CD14-positive monocyte (primary cell): ENCODE data around the gene APOC4. TPM values are rescaled to one million over a fixed set of nuclear protein-coding genes. Genes with fewer than 3 reads are reported as not detected.
A peak's percentile ranks its signal among the peaks of the same experiment; 100 is the strongest.
"Not testable (repeated sequence)": the region's sequence is repeated elsewhere in the genome, so short reads cannot be mapped to it uniquely, and the experiment has no call there.

ENCODE experiments used
- DNase-seq, 3 donors: peaks; one replicate each; pipeline ENCODE4 v3.0.0-alpha.2; 2011 to 2022
- H2AFZ ChIP-seq: 2 replicates; pipeline ENCODE4 v1.6.0; 2012; ENCODE audit warnings: mild to moderate bottlenecking, low read depth, low read length, inconsistent platforms; ENCODE audit not compliant: insufficient read depth, poor library complexity, severe bottlenecking
- H3K27ac ChIP-seq, 2 donors: 1 replicate in 1 of 2; 2 replicates in 1 of 2; pipeline ENCODE4 v1.5.1; 2012 to 2013; ENCODE audit warnings: low read length in 2 of 2, control low read depth in 1 of 2, inconsistent platforms in 1 of 2, low read depth in 1 of 2, mild to moderate bottlenecking in 1 of 2
- H3K27me3 ChIP-seq, 2 donors: one replicate each; pipeline versions ENCODE4 v1.6.0 to v1.6.1; 2011 to 2013; ENCODE audit warnings: low read length in 2 of 2; ENCODE audit not compliant: control insufficient read depth in 2 of 2, insufficient read depth in 2 of 2
- H3K36me3 ChIP-seq, 2 donors: replicated peaks in 1 of 2; 1 replicate in 1 of 2; 2 replicates in 1 of 2; pipeline versions ENCODE4 v1.5.1 to v1.6.1; 2012 to 2013; ENCODE audit warnings: low read length in 2 of 2, control low read depth in 1 of 2, inconsistent platforms in 1 of 2, mild to moderate bottlenecking in 1 of 2; ENCODE audit not compliant: insufficient read depth in 2 of 2, control insufficient read depth in 1 of 2
- H3K4me1 ChIP-seq, 2 donors: 1 replicate in 1 of 2; 2 replicates in 1 of 2; pipeline versions ENCODE4 v1.5.1 to v1.6.1; 2012 to 2013; ENCODE audit warnings: low read length in 2 of 2, control low read depth in 1 of 2, inconsistent platforms in 1 of 2, mild to moderate bottlenecking in 1 of 2, moderate library complexity in 1 of 2; ENCODE audit not compliant: insufficient read depth in 2 of 2, control insufficient read depth in 1 of 2
- H3K4me2 ChIP-seq: replicated peaks from 2 replicates; pipeline ENCODE3; 2012; ENCODE audit warnings: low read length, moderate library complexity, mild to moderate bottlenecking; ENCODE audit not compliant: poor library complexity, severe bottlenecking; ENCODE audit errors: extremely low read depth
- H3K4me3 ChIP-seq, 3 experiments: fragments of 200-600 bp in 1 of 3; sonication (generic) in 1 of 3; replicated peaks in 1 of 3; 1 replicate in 2 of 3; 2 replicates in 1 of 3; pipeline ENCODE4 v1.5.1; 2011 to 2013; ENCODE audit warnings: low read length in 3 of 3, mild to moderate bottlenecking in 3 of 3, control low read depth in 2 of 3, low read depth in 2 of 3, inconsistent platforms in 1 of 3, moderate library complexity in 1 of 3
- H3K79me2 ChIP-seq: 2 replicates; pipeline ENCODE4 v1.6.0; 2012; ENCODE audit warnings: mild to moderate bottlenecking, control low read depth, inconsistent platforms, low read length, moderate library complexity; ENCODE audit not compliant: insufficient read depth
- H3K9ac ChIP-seq: 2 replicates; pipeline ENCODE4 v1.6.0; 2017; ENCODE audit warnings: low read length, mild to moderate bottlenecking; ENCODE audit not compliant: insufficient read depth, poor library complexity, severe bottlenecking
- H3K9me3 ChIP-seq, 2 donors: replicated peaks in 1 of 2; 1 replicate in 1 of 2; 2 replicates in 1 of 2; pipeline versions ENCODE4 v1.5.1 to v1.6.1; 2012 to 2013; ENCODE audit warnings: low read length in 2 of 2, control low read depth in 1 of 2; ENCODE audit not compliant: control insufficient read depth in 1 of 2, insufficient read depth in 1 of 2
- H4K20me1 ChIP-seq: 2 replicates; pipeline ENCODE4 v1.6.0; 2012; ENCODE audit warnings: mild to moderate bottlenecking, low read length, control low read depth, moderate library complexity; ENCODE audit not compliant: insufficient read depth
- H3K27ac Mint-ChIP-seq, 7 donors: one replicate each; pipeline ENCODE4 v1.8.0; 2020; ENCODE audit warnings: mild to moderate bottlenecking in 7 of 7, mixed read lengths in 7 of 7, moderate library complexity in 6 of 7, inconsistent platforms in 2 of 7
- H3K27me3 Mint-ChIP-seq, 3 donors: one replicate each; pipeline ENCODE4 v1.8.0; 2021 to 2022; ENCODE audit warnings: low read depth in 3 of 3, mild to moderate bottlenecking in 3 of 3, mixed read lengths in 3 of 3, moderate library complexity in 3 of 3, inconsistent platforms in 1 of 3
- H3K36me3 Mint-ChIP-seq, 2 donors: one replicate each; pipeline ENCODE4 v1.8.0; 2020; ENCODE audit warnings: mixed read lengths in 2 of 2, inconsistent platforms in 1 of 2, mild to moderate bottlenecking in 1 of 2
- H3K4me1 Mint-ChIP-seq: one replicate; pipeline ENCODE4 v1.8.0; 2020; ENCODE audit warnings: mild to moderate bottlenecking, mixed read lengths
- H3K4me3 Mint-ChIP-seq, 2 donors: one replicate each; pipeline ENCODE4 v1.8.0; 2020; ENCODE audit warnings: mild to moderate bottlenecking in 2 of 2, mixed read lengths in 2 of 2, moderate library complexity in 1 of 2
- H3K9me3 Mint-ChIP-seq, 7 donors: one replicate each; pipeline ENCODE4 v1.8.0; 2020 to 2022; ENCODE audit warnings: mixed read lengths in 7 of 7, mild to moderate bottlenecking in 6 of 7, moderate library complexity in 6 of 7, inconsistent platforms in 2 of 7
- CTCF ChIP-seq: fragments of 200-600 bp; IDR thresholded peaks from one replicate; pipeline ENCODE4 v1.8.0; 2022; ENCODE audit warnings: antibody characterized with exemption, mild to moderate bottlenecking
- WGBS: methylation state at CpG from one replicate; pipeline ENCODE4 v1.1.5; 2013; ENCODE audit warnings: missing lambda C conversion rate; ENCODE audit not compliant: insufficient coverage; 5-methylcytosine and 5-hydroxymethylcytosine counted together
- intact Hi-C, 2 donors: fragments of 100-400 bp; cut with micrococcal nuclease; formaldehyde crosslinking; loops; one replicate each; pipeline versions ENCODE4 v1.15.0 to v1.15.1; 2023
- polyA plus RNA-seq, 3 donors: library from polyadenylated mRNA; depleted of rRNA in 1 of 3; unstranded in 2 of 3; stranded (reverse) in 1 of 3; fragments of 300-500 nt in 2 of 3; fragments of >200 nt in 1 of 3; fragmentation: Illumina TruSeq in 2 of 3; gene quantifications; 1 replicate in 2 of 3; 2 replicates in 1 of 3; pipeline ENCODE4 v1.2.3, GENCODE V29; 2012 to 2021

APOC4 gene
- polyA plus RNA-seq, 3 donors, result not detected

GRCh38 chr19:44924243-44924725 is 17.8 kb upstream of the APOC4 start:
- H3K9ac ChIP-seq, result no peak overlapping the region
- H3K27ac Mint-ChIP-seq, result peak overlapping the region in 4 of 7 donors; percentile 5 to 82 (median 34)
- no peaks in the 10 kb centered on the region for H3K27me3 ChIP-seq
- H3K4me2 ChIP-seq, result no peak overlapping the region
- no peaks in the 10 kb centered on the region for H3K9me3 Mint-ChIP-seq
- H3K9me3 ChIP-seq, result no peaks in the 10 kb centered on the region
- no peak for TF ChIP-seq CTCF
- peak overlapping the region; percentile 11 for H2AFZ ChIP-seq
- no peaks in the 10 kb centered on the region for H3K79me2 ChIP-seq
- intact Hi-C loops, result no loop called here
- H3K4me3 Mint-ChIP-seq, result no peak overlapping the region
- no peak overlapping the region for H3K27ac ChIP-seq
- no peaks in the 10 kb centered on the region for H4K20me1 ChIP-seq
- peaks cover 0 to 5% (median 0%) of the 10 kb centered on the region in 3 donors for H3K27me3 Mint-ChIP-seq
- H3K36me3 ChIP-seq, result no peaks in the 10 kb centered on the region
- 100% methylated on average over 2 of the region's 8 CpGs for WGBS
- peaks cover 31 to 32% of the 10 kb centered on the region in 2 donors for H3K4me1 ChIP-seq
- H3K36me3 Mint-ChIP-seq, result no peaks in the 10 kb centered on the region
- DNase-seq, result no peak
- no peak overlapping the region for H3K4me3 ChIP-seq
- H3K4me1 Mint-ChIP-seq, result peaks cover 34% of the 10 kb centered on the region

- Mint-ChIP-seq H3K9me3 (no peaks in the 10 kb centered on the region), H3K36me3 (no peaks in the 10 kb centered on the region), H3K27me3 (peaks cover 0 to 6% (median 3%) of the 10 kb centered on the region in 3 donors), H3K27ac (peak overlapping the region; percentile 28 to 89 (median 67)), H3K4me1 (peaks cover 34% of the 10 kb centered on the region), H3K4me3 (peak overlapping the region in 1 of 2 donors; percentile 86)
- H2AFZ ChIP-seq, result peak overlapping the region; percentile 59
- intact Hi-C loops, result no loop called here
- H3K27ac ChIP-seq, result peak overlapping the region in 1 of 2 donors; percentile 35
- TF ChIP-seq CTCF, result no peak
- 4% methylated on average over 4 of the region's 8 CpGs for WGBS
- H3K36me3 ChIP-seq, result no peaks in the 10 kb centered on the region
- H3K27me3 ChIP-seq, result no peaks in the 10 kb centered on the region
- H3K79me2 ChIP-seq, result no peaks in the 10 kb centered on the region
- H3K4me1 ChIP-seq, result peaks cover 31 to 32% of the 10 kb centered on the region in 2 donors
- H4K20me1 ChIP-seq, result no peaks in the 10 kb centered on the region
- H3K4me3 ChIP-seq, result peak overlapping the region in 1 of 3 experiments; percentile 33
- peak; percentile 27 to 81 (median 74) for DNase-seq
- no peaks in the 10 kb centered on the region for H3K9me3 ChIP-seq
- peak overlapping the region; percentile 24 for H3K4me2 ChIP-seq
- H3K9ac ChIP-seq, result no peak overlapping the region
Measured at GRCh38 chr19:44925114-44925891, 16.7 kb upstream of the APOC4 start.

GRCh38 chr19:44926245-44927077 is 15.6 kb upstream of the APOC4 start:
- H3K27me3 Mint-ChIP-seq, H3K9ac ChIP-seq, intact Hi-C loops, H4K20me1 ChIP-seq, H3K27me3 ChIP-seq, H3K36me3 ChIP-seq, H3K79me2 ChIP-seq, H3K9me3 ChIP-seq, H3K27ac ChIP-seq, H3K9me3 Mint-ChIP-seq, DNase-seq, H3K36me3 Mint-ChIP-seq: not testable (repeated sequence)
- H3K4me1 ChIP-seq, result peaks cover 31 to 32% of the 10 kb centered on the region in 2 donors
- Mint-ChIP-seq H3K27ac (peak overlapping the region in 5 of 7 donors; percentile 33 to 87 (median 72)), H3K4me3 (peak overlapping the region; percentile 75 to 84), H3K4me1 (peaks cover 34% of the 10 kb centered on the region)
- WGBS, result 86% methylated on average over 5 of the region's 19 CpGs
- peak overlapping the region; percentile 76 for H2AFZ ChIP-seq
- H3K4me2 ChIP-seq, result peak overlapping the region; percentile 65
- peak overlapping the region in 2 of 3 experiments; percentile 19 to 60 for H3K4me3 ChIP-seq
